ENCODE measurements around the gene SUGCT.
A peak's percentile ranks its signal among the peaks of the same experiment; 100 is the strongest.

The SUGCT gene

DNA sequence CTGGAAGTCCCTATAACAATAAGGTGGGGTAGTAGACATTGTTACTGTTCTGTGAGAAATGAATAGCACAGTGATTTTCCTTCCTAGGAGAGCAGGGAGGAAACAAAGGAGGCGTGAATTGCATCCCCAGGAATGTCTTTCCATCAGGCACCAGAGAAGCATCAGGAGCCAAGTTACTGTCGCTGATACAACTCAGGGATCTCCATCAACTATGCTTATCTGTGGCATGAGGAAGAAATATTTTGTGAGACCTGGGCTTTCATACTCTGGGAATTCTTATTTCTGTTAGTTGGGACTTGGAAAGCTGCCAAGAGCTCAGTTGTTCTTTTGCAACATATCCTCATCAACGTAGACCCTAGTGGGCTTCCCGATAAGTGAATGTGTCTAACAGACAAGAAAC, 622.3 kb downstream of the SUGCT start:
- no peak for DNase-seq

DNA sequence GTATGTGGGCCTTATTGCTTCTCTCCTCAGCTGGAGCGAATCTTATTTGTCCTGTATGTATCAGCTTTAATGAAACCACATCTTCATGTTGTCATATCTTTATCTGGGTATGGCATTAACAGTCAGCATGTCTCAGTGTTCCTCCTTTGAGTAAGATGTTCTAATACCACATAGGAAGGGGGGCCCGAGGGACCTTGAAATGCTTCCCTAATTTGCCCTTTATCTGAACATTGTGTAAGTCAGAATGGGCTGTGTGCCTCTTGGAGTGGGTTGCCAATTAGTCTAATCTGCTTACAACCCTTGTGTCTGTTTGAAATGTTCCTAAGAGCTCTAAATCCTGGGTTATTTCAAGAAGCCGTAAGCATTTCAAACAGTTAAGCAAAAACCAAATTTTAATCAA, 623.8 kb downstream of the SUGCT start:
- DNase-seq = no peak

DNA sequence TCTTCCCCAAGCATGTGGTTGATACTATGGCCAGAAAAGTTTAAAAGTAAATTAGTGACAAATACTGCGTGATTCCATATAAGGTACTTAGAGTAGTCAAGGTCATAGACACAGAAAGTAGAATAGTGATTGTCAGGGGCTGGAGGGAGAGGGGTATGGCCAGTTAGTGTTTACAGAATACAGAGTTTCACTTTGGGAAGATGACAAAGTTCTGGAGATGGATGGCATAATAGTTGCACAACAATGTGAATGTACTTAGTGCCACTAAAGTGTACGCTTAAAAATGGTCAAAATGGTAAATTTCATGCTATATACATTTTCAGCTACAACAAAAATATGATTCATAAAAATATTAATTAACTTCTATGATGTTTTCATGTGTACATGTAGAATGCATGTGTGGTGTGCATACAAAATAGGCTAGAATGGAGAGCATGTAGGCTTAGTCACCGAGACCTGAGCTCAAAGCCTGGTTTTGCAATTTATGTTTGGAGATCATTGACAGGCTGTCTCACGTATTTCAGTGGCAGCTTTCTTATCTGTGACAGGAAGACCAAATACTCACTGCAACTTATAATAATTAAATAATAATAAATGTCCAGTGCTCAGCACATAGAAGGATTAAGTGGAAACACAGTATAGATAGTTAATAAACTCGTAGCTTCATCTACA, 625.6 kb downstream of the SUGCT start:
- DNase-seq = no peak

DNA sequence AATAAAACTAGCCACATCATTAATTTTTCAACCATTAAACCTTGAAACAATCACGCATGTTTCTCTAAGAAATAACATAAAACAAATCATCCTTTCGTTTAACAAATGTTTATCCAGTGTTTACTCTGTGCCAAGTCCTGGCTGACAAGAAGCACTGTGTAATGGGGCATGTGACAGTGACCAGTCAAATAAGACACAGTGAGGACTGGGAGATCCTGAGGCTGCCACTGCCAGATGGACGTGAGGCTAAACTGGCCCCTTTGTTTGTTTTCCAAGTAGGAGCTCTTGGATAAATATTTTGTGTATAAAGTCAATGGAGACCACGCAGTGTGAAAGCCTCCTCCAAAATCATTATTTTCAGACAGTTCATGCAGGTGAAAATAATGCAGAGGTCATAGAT, 626.2 kb downstream of the SUGCT start:
- DNase-seq = no peak

DNA sequence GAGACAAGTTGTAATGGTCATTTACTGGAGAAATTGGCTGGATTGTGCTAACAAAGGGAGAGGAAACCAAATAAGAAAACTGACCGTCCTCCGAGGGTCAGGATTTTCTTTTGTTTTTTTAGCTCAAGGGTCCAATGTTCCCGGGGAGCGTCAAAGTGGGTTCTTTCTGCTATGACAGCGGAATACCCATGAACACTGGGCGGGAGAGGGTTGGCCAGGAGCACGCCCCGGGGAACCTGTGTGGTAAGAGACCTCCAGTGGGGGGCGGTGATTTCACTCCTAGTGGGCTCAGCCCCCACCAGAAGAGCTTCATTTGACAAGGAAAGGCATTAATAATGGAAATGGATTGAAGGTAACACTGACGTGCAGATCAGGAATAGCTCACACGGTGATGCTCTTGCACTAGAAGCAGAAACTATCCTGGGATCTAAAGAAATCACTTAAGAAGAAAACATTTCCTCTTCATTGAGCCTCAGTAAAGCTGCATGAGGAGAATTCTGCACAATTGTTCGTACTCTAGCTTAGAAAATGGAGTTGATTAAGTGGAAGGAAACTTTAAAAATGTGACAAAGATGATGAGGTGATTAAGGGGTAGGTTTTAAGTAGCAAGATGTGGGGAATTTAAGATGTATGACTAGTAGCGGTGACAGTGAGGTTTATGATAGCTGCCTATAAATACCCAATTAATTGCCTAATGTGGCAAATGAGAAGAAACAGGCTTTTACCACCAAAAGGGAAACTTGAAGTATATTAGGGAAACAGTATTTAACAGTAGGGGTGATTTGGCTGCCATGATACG, 627.2 kb downstream of the SUGCT start:
- peak; percentile 28 for DNase-seq

DNA sequence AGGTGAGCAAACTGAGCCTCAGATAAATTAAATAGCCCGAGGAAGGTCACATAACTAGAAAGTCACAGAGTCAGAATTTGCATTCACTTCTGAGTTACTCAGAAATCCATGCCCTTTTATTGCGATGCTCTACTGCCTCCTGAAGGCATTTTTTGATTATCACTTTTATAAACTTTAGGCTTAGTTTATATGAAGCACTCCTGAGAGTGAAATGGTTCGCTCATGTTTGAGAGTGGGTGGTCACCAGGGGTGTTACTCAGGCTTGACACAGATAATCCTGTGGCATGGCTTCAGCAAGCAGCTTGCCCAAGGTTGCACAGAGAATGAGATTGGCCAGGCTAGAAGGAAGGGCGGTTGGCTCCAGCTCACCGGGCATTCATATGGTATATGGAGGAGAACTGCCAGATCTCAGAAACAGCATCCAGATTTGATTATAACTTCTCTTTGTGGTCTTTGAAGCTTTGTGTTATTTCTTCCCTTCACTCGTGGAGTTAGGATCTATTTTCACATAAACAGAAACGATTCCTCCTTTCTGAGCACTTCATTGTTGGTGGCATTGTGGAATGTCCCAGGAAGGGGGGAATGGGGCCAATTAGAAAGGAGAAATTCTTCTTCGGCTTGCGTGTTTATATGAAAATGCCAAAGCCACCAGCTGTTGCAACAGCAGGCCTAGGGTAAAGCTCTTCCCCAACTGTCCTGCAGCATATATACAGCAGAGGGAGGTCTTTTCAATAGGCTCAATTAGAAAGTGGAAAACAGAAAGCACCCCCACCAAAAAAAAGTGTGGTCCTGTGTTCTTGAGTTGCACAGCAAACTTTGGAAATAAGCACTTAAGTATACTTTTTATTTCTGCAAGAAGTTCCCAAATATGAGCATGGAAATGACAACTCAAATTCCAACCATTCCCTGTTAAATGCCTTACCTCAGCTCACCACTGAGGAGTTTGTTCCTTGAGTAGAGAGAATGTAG, 628.8 kb downstream of the SUGCT start:
- DNase-seq = no peak

DNA sequence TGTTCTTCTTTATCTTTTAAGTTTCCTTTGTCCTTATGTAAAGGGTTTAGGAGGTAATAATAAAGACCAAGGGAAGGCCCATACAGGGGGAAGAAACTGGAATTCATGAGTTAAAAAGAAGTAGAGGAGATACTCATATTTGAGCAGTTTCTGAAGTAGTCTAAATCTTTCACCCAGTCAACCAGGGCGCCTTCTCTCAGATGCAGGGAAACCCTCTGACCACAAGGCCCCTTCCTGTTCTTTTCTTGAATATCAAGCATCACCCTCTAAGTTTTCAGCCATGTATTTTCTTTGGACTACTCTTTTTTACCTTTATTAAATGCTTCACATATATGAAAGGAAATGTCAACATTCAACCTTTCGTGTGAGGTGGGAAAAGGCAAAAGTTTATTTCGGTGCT, 630.8 kb downstream of the SUGCT start:
- no peak for DNase-seq

DNA sequence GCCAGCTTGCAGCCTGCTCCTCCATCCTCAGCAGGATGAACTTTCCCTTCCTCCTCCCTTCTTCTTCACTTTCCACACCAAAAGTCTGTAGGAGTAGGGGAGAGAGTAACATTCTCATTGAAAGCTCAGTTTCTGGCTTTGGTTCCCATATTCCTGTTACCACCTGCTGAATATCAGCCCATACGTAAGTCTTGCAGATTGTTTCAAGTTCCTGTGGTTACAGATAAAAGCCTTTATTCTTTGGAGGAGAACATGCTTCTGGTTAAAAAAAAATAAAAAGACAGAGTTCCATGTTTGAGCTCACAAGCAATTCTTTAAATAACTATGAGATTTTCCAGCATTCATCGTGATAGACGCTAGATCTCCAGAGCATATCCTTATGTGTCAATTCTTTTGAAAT, 637.3 kb downstream of the SUGCT start:
- no peak for DNase-seq

DNA sequence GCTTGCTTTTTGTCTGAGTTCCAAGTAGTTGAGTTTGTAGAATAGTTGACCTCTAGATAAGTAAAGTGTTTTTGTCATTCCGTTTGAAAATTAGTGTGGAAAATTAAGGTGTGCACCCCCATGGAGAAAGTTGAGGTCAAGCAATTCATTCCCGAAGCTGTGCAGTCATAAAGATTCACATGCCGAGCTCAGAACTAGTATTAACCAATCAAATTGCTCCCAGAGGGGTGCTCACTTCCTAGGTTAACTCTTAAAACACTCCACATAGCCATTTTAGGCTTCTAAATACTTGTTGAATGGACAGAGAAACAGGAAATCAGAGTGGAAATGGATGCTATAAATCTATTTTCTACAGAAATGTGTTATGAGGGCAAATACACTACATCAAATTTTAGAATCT, 638.9 kb downstream of the SUGCT start:
- no peak for DNase-seq

DNA sequence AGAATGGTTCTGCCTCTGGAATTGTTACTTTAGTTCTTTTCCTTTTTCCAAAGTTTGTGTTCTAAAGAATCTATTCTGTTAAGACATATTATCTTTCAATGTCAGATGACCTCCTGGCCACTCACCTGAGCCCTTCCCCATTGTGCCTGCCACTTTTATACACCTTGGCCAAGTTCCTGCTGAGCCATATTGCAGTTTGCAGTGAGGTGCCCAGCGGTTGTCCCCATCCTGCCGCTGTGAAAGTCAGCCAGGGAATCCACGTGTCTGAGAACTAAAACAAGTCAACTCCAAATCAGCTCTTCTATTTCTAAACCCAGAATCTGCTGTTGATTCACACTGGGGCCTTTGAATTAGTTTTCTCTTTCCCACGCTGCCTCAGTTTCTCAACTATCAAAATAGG, 641.1 kb downstream of the SUGCT start:
- DNase-seq = no peak

DNA sequence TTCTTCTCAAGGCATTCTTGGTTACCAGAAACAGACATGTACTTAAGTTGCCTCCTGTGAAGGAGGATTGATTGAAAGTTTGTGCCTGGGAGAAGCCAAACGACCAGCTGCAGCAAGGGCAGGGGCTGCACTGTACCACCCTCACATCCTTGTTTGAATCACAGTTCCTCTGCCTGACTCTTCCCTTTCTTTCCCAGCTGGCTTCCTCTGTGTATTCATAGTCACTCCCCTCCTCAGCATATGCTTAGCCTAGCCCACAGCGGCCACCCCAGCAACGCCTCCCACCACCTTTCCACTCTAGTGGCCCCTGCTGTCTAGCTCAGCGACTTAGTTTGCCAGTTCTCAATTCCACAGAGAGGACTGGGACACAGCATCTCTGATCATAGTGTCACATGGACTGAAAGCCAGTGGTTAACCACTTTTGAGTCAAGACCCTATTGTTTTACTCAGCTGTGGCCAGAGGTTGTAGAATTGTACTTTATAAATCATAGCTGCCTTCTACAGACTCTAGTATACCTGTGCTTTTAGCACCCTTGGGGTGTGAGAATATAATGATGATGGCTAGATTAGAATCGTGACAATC, 643.0 kb downstream of the SUGCT start:
- no peak for DNase-seq

DNA sequence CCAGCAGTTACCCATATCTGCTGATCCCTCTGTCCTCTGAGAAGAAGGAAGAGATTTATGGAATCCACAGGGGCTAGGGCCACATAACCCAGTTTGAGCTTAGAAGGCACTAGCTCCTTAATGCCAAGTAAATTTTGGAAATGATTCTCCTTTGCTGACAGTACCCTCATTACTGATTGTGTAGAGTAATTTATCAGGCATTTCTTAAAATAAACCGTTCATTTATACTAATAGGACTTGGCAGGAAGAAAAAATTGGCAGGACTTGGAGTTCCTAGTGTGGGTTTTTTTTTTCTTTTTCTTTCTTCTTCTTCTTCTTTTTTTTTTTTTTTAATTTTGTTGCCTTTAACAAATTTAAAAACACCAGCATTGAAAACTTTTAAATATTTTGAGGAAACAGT, 645.7 kb downstream of the SUGCT start:
- no peak for DNase-seq

DNA sequence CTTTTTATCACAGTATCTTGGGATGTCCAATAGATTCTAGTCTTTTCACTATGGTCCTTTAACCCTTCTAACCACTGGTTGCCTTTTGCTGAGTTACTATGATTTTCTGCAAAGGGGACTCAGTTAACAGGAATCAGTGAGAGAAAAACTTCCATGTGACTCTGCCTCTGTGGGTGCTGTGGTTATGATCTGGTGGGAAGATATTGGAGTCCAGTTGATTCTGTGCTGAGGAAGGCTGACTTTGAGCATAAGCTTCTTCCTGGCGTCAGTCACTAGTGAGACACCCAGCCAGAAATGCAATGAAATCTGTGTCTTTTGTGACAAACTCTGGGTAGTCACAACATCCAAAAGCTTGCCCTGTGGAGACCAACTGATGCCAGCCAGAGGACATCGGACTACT, 648.0 kb downstream of the SUGCT start:
- no peak for DNase-seq

DNA sequence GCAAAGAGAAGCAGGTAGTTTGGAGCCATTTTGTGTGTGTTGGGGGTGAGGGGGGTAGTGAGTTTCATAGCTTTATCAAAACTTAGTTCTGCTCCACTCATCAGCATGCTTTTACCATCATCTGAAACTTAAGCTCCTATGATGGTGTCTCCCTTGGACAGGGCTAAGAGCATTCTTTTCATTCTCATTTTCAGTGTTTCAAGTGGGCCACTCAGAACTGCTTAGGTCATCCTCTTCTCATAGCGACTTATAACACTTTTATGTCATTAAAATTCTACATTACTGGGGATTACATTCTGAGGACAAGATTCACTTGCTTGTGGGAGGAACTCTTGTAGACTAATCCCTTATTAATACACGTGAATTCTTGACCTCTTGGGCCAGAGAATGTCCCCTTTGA, 649.4 kb downstream of the SUGCT start:
- DNase-seq = no peak

DNA sequence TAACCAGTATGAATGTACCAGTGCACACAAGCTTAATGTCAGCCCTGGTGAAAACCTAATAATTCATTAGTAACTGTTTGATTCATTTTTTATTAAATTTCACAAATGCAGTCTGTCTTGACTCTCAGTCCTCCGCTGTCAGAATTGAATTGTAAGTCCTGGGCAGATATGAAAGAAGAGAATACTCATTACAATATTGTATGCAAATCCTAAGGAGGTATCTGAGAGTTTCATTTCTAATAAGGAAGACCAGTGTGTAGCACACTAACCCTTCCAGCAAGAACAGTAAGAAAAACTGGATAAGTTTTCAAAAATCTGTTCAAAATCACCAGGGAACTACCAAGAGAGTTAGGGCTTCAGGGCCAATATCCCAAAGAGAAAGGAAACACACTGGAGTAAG, 652.1 kb downstream of the SUGCT start:
- no peak for DNase-seq

DNA sequence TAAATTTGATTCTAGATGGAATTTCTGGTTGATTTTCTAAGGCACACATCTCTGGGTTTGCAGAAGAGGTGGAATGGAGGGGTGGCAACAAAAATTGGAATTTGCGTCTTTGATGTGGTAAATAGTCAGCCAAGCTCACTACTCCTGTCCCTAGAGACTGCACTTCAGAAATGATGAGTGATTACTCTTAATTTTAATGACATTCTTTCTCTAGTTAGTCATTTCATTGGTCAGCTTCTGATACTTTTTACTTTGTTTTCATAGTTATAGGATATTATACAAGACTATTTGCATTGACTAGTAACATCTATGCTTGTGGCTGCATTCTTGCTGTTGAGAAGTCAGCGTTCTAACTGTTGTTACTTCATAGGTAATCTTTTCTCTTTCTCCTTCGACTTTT, 658.3 kb downstream of the SUGCT start:
- DNase-seq = no peak

DNA sequence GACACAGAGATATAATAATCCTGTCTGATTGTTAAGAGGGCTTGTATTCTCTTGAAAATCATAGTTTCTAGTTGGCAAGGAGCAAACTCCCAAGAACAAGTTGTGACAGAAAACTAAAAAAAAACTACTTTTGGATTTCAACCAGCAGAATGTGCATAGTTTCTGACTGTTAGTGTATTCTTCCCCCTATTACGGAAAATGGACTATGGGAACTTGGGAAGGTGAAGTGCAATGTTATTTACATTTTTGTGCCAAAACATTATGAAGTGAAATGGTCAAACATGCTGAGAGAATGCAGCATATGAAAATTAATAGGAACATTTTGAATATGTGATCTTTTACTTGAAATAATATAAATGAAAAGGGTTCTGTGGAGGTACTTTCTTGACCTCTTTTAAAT, 660.8 kb downstream of the SUGCT start:
- no peak for DNase-seq

DNA sequence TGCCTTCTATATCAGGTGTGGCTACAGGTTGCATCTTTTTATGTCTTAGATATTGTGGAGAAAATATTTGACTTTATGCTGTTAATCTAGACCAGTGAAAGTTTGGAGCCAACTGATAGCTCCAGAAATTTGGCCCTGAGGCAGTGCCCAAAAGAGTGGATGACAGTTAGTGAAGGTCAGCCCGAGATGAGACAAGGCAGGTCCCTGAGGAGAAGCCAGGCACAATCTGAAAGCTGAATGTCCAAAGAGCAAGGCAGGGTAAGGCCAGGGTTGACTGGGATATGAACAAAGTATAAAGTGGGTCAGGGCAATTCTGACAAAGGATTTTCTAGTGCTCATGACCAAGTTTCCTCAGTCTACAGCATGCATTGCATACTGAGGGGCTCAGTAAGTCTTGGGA, 661.9 kb downstream of the SUGCT start:
- no peak for DNase-seq

DNA sequence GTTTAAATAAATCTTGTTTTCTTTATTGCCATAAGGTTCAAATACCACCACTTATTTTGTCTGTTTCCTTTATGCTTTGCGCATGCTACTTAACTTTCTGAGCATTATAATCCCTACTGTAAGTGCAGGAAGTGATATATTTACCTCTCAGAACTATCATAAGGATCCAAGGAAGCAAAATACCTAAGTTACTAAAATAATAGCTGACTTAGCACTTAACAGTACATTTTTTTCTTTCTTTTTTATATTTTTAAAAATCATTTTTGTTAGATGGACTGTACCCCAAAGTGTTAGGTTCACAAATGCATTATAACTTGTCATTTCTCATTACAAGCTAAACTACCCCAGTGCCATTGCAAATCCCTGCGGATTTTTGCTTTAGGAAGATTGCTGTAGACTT, 663.8 kb downstream of the SUGCT start:
- DNase-seq = no peak

DNA sequence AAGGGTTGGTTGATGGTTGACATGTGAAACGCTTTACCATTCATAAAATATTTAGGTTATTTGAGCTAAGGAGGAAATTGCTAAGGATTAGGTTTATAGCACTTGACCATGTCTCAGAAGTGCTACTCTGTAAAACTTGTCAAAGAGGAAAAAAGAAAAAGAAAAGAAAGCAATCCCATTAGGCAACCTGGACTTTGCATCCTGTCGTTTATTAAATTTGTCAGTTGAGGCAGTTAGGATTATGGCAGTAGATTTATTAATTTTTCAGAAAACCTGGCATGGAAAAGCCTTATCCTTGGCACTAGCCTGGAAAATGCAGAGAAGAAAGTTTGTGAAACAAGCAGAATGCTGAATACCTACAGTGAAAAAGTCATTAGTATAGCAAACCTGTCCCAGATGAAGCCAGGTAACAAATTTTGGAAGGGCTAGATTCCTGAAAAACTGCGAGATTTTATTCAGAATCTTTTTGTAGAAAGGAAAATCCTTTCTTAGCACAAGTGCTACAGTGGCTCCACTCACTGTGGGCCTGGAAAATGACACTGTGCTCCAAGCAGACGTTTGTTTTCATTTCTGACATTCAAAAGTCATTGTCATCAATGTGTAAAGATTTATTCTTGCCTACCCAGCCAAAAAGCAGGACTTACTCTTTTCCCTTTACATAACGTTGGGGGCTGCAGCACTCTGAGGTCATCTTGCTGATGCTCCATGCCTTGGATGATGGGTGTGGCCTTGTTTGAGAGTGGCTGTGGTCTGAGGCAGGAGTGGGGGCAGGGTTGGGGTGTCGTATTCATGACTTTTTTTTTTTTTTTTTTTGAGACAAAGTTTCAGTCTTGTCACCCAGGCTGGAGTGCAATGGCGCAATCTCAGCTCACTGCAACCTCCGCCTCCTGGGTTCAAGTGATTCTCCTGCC, 664.9 kb downstream of the SUGCT start:
- DNase-seq = no peak

DNA sequence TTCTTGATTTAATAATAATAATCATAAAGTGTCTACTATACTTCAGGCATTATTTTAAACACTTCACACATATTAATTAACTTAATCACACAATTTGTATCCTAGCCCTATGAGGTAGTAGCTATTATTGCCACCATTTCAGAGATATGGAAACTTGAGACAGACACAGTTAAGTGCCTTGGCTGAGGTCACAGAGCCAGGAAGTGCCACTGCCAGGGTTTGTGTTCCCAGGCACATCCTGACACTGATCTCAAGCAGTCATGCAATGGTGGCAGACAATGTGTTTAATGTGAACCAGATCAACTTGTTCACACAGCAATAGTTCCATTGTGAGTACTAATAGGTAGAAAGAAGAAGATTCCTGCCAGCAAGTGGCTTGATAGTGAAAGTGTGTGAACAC, 666.0 kb downstream of the SUGCT start:
- no peak for DNase-seq

DNA sequence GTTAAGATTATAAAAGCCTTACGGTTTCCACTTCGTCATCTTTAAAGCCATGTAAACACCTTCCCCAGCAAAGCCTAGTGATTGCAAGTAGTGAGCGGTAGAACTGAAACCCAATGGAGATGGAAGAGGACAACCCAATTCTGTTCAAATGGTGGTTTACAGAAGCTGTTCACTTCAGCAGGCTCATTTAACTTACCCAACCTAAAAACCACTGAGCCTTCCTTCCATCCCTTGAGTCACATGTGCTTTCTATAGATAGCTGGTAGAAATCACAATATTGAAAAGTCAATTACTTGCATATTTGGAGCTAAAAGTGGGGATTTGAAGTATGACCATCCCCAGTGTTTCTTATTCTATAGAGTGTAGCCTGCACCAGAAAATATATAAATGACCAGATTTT, 667.7 kb downstream of the SUGCT start:
- DNase-seq = no peak
